Erythroblast (primary cell): ENCODE data around the gene OPRM1.

Experiments
- DNase-seq, 2 experiments: peaks; one replicate each; lab custom pipeline; 2025; lab: John Stamatoyannopoulos, UW
- GATA1 ChIP-seq: IDR thresholded peaks from 2 replicates; pipeline ENCODE4 v1.6.1; 2011; ENCODE audit warnings: low read depth, mild to moderate bottlenecking, control low read depth, low read length, moderate library complexity
- POLR2A ChIP-seq: IDR thresholded peaks from 2 replicates; pipeline ENCODE4 v1.6.1; 2011; ENCODE audit warnings: mild to moderate bottlenecking, low read length

OPRM1 gene

GRCh38 chr6:154222716-154223115 lies 183.7 kb downstream of the OPRM1 start:
- no peak for DNase-seq
- no peak for TF ChIP-seq POLR2A
- no peak for TF ChIP-seq GATA1

GRCh38 chr6:154223296-154223695 lies 184.3 kb downstream of the OPRM1 start:
- DNase-seq: no peak

GRCh38 chr6:154226461-154226860 lies 187.4 kb downstream of the OPRM1 start:
- DNase-seq: no peak
- TF ChIP-seq POLR2A: no peak
- no peak for TF ChIP-seq GATA1

More at GRCh38 chr6:154223296-154223695, 184.3 kb downstream of the OPRM1 start:
- no peak for TF ChIP-seq POLR2A
- no peak for TF ChIP-seq GATA1

GRCh38 chr6:154227862-154228520 lies 189.0 kb downstream of the OPRM1 start:
- TF ChIP-seq POLR2A (no peak), GATA1 (no peak)
- no peak for DNase-seq

DNA sequence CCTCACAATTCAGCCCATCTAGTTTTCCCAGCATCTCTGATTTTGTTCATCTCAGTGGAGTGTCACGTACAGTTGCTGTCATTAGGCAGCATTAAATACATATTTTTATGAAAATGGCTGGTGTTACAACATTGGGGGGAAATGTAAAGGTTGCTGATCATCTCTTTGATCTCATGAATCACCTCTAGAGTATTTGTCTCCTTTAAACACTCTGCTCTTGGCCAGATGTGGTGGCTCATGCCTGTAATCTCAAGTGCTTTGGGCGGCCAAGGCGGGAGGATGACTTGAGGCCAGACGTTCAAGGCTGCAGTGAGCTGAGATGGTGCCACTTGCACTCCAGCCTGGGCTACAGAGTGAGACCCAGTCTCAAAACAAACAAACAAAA lies 189.5 kb downstream of the OPRM1 start:
- TF ChIP-seq GATA1: no peak
- TF ChIP-seq POLR2A: no peak
- no peak for DNase-seq

GRCh38 chr6:154229786-154230185 lies 190.7 kb downstream of the OPRM1 start:
- DNase-seq: no peak
- TF ChIP-seq GATA1 (no peak), POLR2A (no peak)

DNA sequence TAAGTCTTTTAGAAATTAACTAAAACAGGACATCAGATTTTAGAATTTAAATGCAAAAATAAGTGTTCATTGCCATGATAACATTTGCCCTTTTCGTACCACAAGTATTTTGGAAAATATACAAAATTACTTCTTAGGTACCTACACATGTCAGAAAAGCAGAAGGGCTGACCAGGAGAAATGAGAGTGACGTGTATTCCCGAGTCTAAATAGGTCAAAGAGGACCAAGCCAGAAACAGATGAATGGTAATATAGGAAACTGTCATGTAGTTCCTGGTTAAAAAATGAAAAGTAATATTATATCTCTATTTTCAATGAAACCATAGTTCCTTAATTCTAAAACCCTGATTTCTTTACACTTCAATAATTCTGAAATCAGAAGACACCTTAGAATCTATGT lies 191.4 kb downstream of the OPRM1 start:
- TF ChIP-seq GATA1 (no peak), POLR2A (no peak)
- DNase-seq: no peak

- no peak for DNase-seq
- TF ChIP-seq POLR2A: no peak
- no peak for TF ChIP-seq GATA1
These were observed 192.0 kb downstream of the OPRM1 start for GRCh38 chr6:154230910-154231595.

DNA sequence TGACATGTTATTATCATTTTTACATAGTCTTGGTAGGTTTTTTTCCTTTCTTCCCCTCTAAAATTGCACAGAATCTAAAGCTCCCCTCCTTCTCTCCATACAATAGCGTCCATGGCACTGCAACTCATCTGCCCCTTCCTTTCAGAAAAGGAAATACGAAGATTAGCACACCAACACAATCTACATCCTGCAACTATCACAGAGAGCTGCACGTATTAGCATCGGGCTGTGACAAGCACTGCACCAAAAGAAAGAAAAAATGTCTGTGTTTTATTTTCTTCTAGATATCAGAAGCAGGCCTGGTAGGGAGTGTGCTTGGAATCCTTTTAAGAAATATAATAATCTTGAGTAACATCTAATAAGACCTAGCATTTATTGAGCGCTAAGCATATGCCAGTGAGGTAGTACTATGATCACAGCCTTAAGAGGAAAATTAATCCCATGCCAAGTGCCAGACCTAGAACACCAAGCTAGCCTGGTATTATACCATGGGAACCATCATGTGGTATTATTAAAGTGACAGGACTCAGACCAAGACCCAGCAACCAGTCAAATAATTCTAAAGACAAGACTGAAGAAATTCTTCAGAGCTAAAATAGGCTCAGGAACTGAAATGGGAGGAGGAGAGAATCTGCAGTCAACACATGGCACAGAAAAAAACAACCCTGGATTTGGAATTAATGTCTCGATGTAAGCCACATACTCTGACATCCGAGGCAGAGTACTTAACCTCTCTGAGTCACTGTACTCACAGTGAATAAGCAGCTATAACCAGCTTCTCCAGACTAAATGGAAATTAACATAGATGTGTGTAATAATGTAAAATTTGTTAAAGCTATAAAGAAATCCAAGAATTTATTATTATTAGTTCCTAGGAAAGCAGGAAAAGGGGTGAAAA lies 193.2 kb downstream of the OPRM1 start:
- DNase-seq: no peak

DNA sequence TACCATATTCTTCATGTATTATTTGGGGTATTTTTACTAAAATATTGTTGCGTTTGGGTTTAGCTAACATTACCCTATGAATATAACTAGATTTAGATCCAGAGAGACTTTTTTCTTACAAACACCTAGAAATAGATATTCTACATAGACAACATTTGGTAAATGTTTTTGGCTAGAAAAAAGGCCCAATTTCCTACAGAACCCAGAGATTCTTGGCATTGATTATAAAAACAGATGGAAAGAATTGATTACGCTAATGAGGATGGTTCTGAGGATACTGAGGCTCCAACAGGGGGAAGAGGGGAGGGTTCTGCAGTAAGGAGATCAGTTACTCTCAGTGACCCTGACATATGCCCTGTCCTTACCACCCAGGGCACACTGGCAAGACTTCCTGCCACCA lies 194.3 kb downstream of the OPRM1 start:
- no peak for TF ChIP-seq GATA1
- no peak for TF ChIP-seq POLR2A

More for the DNA sequence above, 193.2 kb downstream of the OPRM1 start:
- no peak for TF ChIP-seq GATA1
- no peak for TF ChIP-seq POLR2A

DNA sequence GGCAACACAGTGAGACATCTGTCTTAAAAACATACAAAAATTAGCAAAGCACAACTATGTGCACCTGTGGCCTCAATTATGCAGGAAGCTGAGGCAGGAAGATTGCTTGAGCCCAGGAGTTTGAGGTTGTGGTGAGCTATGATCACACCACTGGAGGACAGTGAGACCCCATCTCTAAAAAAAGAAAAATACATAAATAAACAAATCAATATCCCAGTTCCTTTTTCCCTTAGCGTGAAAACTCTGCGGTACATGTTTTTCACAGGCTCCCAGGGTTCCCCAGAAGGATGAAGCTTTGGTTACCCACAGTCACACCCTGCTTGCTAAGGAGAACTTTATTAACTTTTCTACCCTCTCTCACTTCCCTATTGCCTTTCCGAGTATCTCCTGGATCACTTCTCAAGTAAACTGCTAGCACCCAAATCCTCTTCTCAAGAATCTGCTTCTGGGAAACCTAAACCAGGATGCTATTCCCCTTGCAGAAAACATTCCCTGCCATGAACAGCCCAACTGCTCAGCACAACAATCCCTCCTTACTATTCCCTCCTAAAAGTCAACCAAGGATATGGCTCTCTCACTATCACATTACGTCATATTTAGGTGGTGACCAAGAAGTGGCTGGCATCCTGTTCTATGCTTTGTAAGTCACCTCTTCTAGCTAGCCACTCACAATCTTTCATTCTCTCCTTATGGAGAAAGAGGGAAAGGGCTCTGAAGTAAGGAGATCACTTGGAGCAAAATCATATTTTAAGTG lies 195.2 kb downstream of the OPRM1 start:
- no peak for DNase-seq
- TF ChIP-seq GATA1 (no peak), POLR2A (no peak)

More for the DNA sequence above, 194.3 kb downstream of the OPRM1 start:
- no peak for DNase-seq

GRCh38 chr6:154236646-154237301 lies 197.7 kb downstream of the OPRM1 start:
- no peak for TF ChIP-seq POLR2A
- no peak for TF ChIP-seq GATA1
- DNase-seq: no peak

DNA sequence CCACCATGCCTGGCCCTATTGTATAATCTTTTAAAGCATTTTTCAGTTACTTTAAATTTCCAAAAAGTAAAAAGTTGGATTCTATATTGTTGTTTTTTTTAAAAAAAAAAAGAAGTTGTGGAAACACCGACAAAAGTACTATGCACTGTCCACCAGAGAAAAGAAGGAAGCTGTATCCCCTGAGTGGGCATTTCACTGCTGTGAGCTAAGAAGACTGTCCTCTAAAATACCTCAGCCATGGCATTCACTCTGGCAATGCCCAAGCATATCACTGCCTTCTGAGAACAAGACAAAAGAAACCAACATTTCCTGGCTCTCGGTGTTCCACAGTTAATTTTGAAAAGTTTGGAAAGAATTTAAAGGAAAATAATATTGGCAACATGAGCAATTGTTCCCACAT lies 199.8 kb downstream of the OPRM1 start:
- TF ChIP-seq GATA1 (no peak), POLR2A (no peak)

More for the DNA sequence above, 199.8 kb downstream of the OPRM1 start:
- DNase-seq: no peak
